WI38 (cell line): ENCODE data around the gene LRRC27.

ENCODE experiments used
- H3K4me3 ChIP-seq: 2 replicates; pipeline ENCODE4 v1.5.1; 2011; ENCODE audit warnings: low read depth, mild to moderate bottlenecking, control low read depth, low read length
- CTCF ChIP-seq: IDR thresholded peaks from 2 replicates; pipeline ENCODE4 v1.5.1; 2012; ENCODE audit warnings: low read depth, mild to moderate bottlenecking, control low read depth, low read length

Gene LRRC27

GRCh38 chr10:132413226-132414205 is 81.5 kb downstream of the LRRC27 start:
- no peak for TF ChIP-seq CTCF
- no peak overlapping the region for H3K4me3 ChIP-seq

GRCh38 chr10:132414402-132415016 is 82.5 kb downstream of the LRRC27 start:
- TF ChIP-seq CTCF: no peak

GRCh38 chr10:132415255-132415654 is 83.3 kb downstream of the LRRC27 start:
- no peak for TF ChIP-seq CTCF
- no peak overlapping the region for H3K4me3 ChIP-seq

More at GRCh38 chr10:132414402-132415016, 82.5 kb downstream of the LRRC27 start:
- no peak overlapping the region for H3K4me3 ChIP-seq

- TF ChIP-seq CTCF: no peak
- no peak overlapping the region for H3K4me3 ChIP-seq
Measured at GRCh38 chr10:132415956-132416355, 84.0 kb downstream of the LRRC27 start.

GRCh38 chr10:132416566-132417256 is 84.7 kb downstream of the LRRC27 start:
- TF ChIP-seq CTCF: no peak
- no peak overlapping the region for H3K4me3 ChIP-seq

GRCh38 chr10:132417257-132417910 is 85.4 kb downstream of the LRRC27 start:
- TF ChIP-seq CTCF: no peak
- no peak overlapping the region for H3K4me3 ChIP-seq
